Lung (tissue), 12 donors: Measurements from ENCODE around the gene ZNF628. TPM values are rescaled to one million over a fixed set of nuclear protein-coding genes. Genes with fewer than 3 reads are reported as not detected.

ENCODE experiments used
- ATAC-seq: fragments of 200-7000 bp; cut with Tn5 transposase; one replicate; pipeline ENCODE4 v1.9.1; 2020; ENCODE audit warnings: moderate number of reproducible peaks; ENCODE audit not compliant: insufficient read depth, low FRiP score
- DNase-seq, 3 donors: peaks; one replicate each; pipeline ENCODE4 v3.0.0-alpha.2; 2013 to 2017
- H3K27ac ChIP-seq, 2 donors: one replicate each; pipeline ENCODE4 v1.5.1; 2013; ENCODE audit warnings: mild to moderate bottlenecking in 2 of 2, moderate library complexity in 2 of 2, control low read depth in 1 of 2, inconsistent platforms in 1 of 2, low read depth in 1 of 2, low read length in 1 of 2
- H3K27me3 ChIP-seq, 3 donors: one replicate each; pipeline ENCODE4 v1.5.1; 2013; ENCODE audit warnings: low read length in 2 of 3; ENCODE audit not compliant: control insufficient read depth in 3 of 3, insufficient read depth in 3 of 3
- H3K36me3 ChIP-seq, 4 donors: one replicate each; pipeline ENCODE4 v1.5.1; 2013; ENCODE audit warnings: low read length in 4 of 4, mild to moderate bottlenecking in 1 of 4, moderate library complexity in 1 of 4; ENCODE audit not compliant: control insufficient read depth in 4 of 4, insufficient read depth in 4 of 4
- H3K4me1 ChIP-seq, 5 donors: one replicate each; pipeline ENCODE4 v1.5.1; 2013; ENCODE audit warnings: low read length in 5 of 5, mild to moderate bottlenecking in 2 of 5, moderate library complexity in 1 of 5; ENCODE audit not compliant: control insufficient read depth in 5 of 5, insufficient read depth in 5 of 5
- H3K4me3 ChIP-seq: one replicate; pipeline ENCODE4 v1.5.1; 2013; ENCODE audit warnings: mild to moderate bottlenecking, control low read depth, moderate library complexity
- H3K9ac ChIP-seq, 2 donors: one replicate each; pipeline ENCODE4 v1.5.1; 2013; ENCODE audit warnings: low read length in 2 of 2, control low read depth in 1 of 2; ENCODE audit not compliant: insufficient read depth in 1 of 2
- H3K9me3 ChIP-seq, 4 donors: one replicate each; pipeline ENCODE4 v1.5.1; 2013; ENCODE audit warnings: low read length in 3 of 4, mild to moderate bottlenecking in 1 of 4, moderate library complexity in 1 of 4; ENCODE audit not compliant: control insufficient read depth in 4 of 4, insufficient read depth in 3 of 4
- CTCF ChIP-seq: IDR thresholded peaks from 2 replicates; pipeline ENCODE4 v1.5.1; 2012; ENCODE audit warnings: mild to moderate bottlenecking; ENCODE audit errors: control extremely low read depth, extremely low read depth
- WGBS, 2 donors: extraction: QIAGEN DNeasy Blood & Tissue Kit; methylation state at CpG; one replicate each; pipeline ENCODE4 v1.1.7; 2013; 5-methylcytosine and 5-hydroxymethylcytosine counted together
- polyA plus RNA-seq, 2 donors: library from polyadenylated mRNA; stranded (reverse); fragments of 200-250 nt; gene quantifications; one replicate each; pipeline ENCODE4 v1.2.1, GENCODE V29; 2013
- total RNA-seq, 2 donors: library from RNA; depleted of rRNA in 1 of 2; stranded (reverse); fragments of >200 nt in 1 of 2; gene quantifications; one replicate each; pipeline ENCODE4 v1.2.1, GENCODE V29; 2014 to 2021
- donor health status: control.
- donor health status: control.
- donor health status: Bipolar disorder and iron deficiency.
- donor health status: healthy.
- donor health status: DM: yes; HTN: yes; CAD: no.

Gene ZNF628
- total and polyA plus RNA-seq, 4 donors = 2.0 to 12.3 (median 7.8) TPM

GRCh38 chr19:55479045-55479444 is 2.6 kb downstream of the ZNF628 start:
- ATAC-seq (no peak), DNase-seq (no peak)
- Histone ChIP-seq H3K27me3 (no peaks in the 10 kb centered on the region), H3K4me1 (peaks cover 0 to 14% (median 4%) of the 10 kb centered on the region in 5 donors), H3K9ac (no peak overlapping the region), H3K27ac (no peak overlapping the region), H3K4me3 (no peak overlapping the region), H3K9me3 (no peaks in the 10 kb centered on the region), H3K36me3 (peaks cover 0 to 26% (median 1%) of the 10 kb centered on the region in 4 donors)
- no peak for TF ChIP-seq CTCF
- WGBS, 2 donors = 84 to 89% methylated on average over 17 of the region's 17 CpGs

- DNase-seq (no peak), ATAC-seq (no peak)
- H3K4me1 ChIP-seq = peaks cover 0 to 20% (median 6%) of the 10 kb centered on the region in 5 donors
- TF ChIP-seq CTCF = no peak
- H3K4me3 ChIP-seq = no peak overlapping the region
- no peaks in the 10 kb centered on the region for H3K27me3 ChIP-seq
- WGBS, 2 donors = 66 to 84% methylated on average over 15 of the region's 15 CpGs
- H3K9me3 ChIP-seq = no peaks in the 10 kb centered on the region
- H3K36me3 ChIP-seq = peaks cover 0 to 26% (median 1%) of the 10 kb centered on the region in 4 donors
- no peak overlapping the region for H3K27ac ChIP-seq
- no peak overlapping the region for H3K9ac ChIP-seq
These were observed 3.2 kb downstream of the ZNF628 start for GRCh38 chr19:55479451-55480230.

- Histone ChIP-seq H3K9me3 (no peaks in the 10 kb centered on the region), H3K27me3 (no peaks in the 10 kb centered on the region), H3K4me1 (peaks cover 4 to 24% (median 10%) of the 10 kb centered on the region in 5 donors), H3K9ac (no peak overlapping the region), H3K27ac (no peak overlapping the region), H3K36me3 (peaks cover 0 to 26% (median 1%) of the 10 kb centered on the region in 4 donors), H3K4me3 (no peak overlapping the region)
- no peak for DNase-seq
- WGBS, 2 donors = 96 to 97% methylated on average over 52 of the region's 52 CpGs
- TF ChIP-seq CTCF = no peak
- ATAC-seq = no peak
These were observed 4.9 kb downstream of the ZNF628 start for GRCh38 chr19:55481148-55481793.
